Neuronal stem cell (in vitro differentiated cells): ENCODE data around the gene OLFM1.

Experiments
- DNase-seq: peaks from one replicate; pipeline ENCODE4 v3.0.0-alpha.2; 2013; ENCODE audit warnings: low spot score
- H2AFZ ChIP-seq: one replicate; pipeline ENCODE4 v1.6.1; 2013; ENCODE audit warnings: mild to moderate bottlenecking, low read length, inconsistent platforms
- H2AK5ac ChIP-seq: 2 replicates; pipeline ENCODE4 v1.6.1; 2013; ENCODE audit warnings: low read depth, mild to moderate bottlenecking, inconsistent platforms, low read length, moderate library complexity, mixed read lengths
- H2BK120ac ChIP-seq: 2 replicates; pipeline ENCODE4 v1.6.1; 2013; ENCODE audit warnings: low read depth, mild to moderate bottlenecking, inconsistent platforms, low read length, moderate library complexity, mixed read lengths
- H2BK12ac ChIP-seq: one replicate; pipeline ENCODE4 v1.6.1; 2013; ENCODE audit warnings: low read length, inconsistent platforms
- H2BK15ac ChIP-seq: 2 replicates; pipeline ENCODE4 v1.6.1; 2013; ENCODE audit warnings: mild to moderate bottlenecking, low read length, inconsistent platforms, mixed read lengths
- H2BK5ac ChIP-seq: one replicate; pipeline ENCODE4 v1.6.1; 2013; ENCODE audit warnings: inconsistent platforms, mild to moderate bottlenecking, low read length, moderate library complexity
- H3K14ac ChIP-seq: one replicate; pipeline ENCODE4 v1.6.1; 2013; ENCODE audit warnings: low read length, inconsistent platforms
- H3K18ac ChIP-seq: 2 replicates; pipeline ENCODE4 v1.6.1; 2013; ENCODE audit warnings: low read length, inconsistent platforms
- H3K23ac ChIP-seq: 2 replicates; pipeline ENCODE4 v1.6.1; 2013; ENCODE audit warnings: low read depth, mild to moderate bottlenecking, mixed read lengths, low read length, inconsistent platforms; ENCODE audit not compliant: poor library complexity
- H3K27ac ChIP-seq: replicated peaks from 3 replicates; pipeline ENCODE4 v1.5.1; 2013; ENCODE audit warnings: low read length, inconsistent platforms
- H3K27me3 ChIP-seq, 3 experiments: 2 replicates each; pipeline ENCODE4 v1.6.1; 2013; ENCODE audit warnings: low read length in 3 of 3, mild to moderate bottlenecking in 2 of 3, inconsistent platforms in 1 of 3, low read depth in 1 of 3, mixed read lengths in 1 of 3, moderate library complexity in 1 of 3; ENCODE audit not compliant: control insufficient read depth in 3 of 3, insufficient read depth in 3 of 3
- H3K36me3 ChIP-seq, 2 donors: replicated peaks in 1 of 2; 2 replicates each; pipeline ENCODE4 v1.6.1; 2013; ENCODE audit warnings: low read length in 2 of 2; ENCODE audit not compliant: control insufficient read depth in 2 of 2, insufficient read depth in 2 of 2
- H3K4ac ChIP-seq: 2 replicates; pipeline ENCODE4 v1.6.1; 2013; ENCODE audit warnings: inconsistent platforms, mild to moderate bottlenecking, low read length, moderate library complexity
- H3K4me1 ChIP-seq, 2 donors: 1 replicate in 1 of 2; 2 replicates in 1 of 2; pipeline ENCODE4 v1.6.1; 2013; ENCODE audit warnings: low read length in 2 of 2, low read depth in 1 of 2; ENCODE audit not compliant: control insufficient read depth in 2 of 2, insufficient read depth in 1 of 2
- H3K4me2 ChIP-seq: one replicate; pipeline ENCODE4 v1.6.1; 2013; ENCODE audit warnings: mild to moderate bottlenecking, low read length, inconsistent platforms; ENCODE audit not compliant: insufficient read depth, poor library complexity, severe bottlenecking
- H3K4me3 ChIP-seq, 2 donors: 2 replicates each; pipeline ENCODE4 v1.5.1; 2013; ENCODE audit warnings: low read length in 2 of 2, mild to moderate bottlenecking in 2 of 2, inconsistent platforms in 1 of 2, moderate library complexity in 1 of 2
- H3K79me1 ChIP-seq: one replicate; pipeline ENCODE4 v1.6.1; 2013; ENCODE audit warnings: low read depth, mild to moderate bottlenecking, inconsistent platforms, low read length, moderate library complexity
- H3K9ac ChIP-seq: one replicate; pipeline ENCODE4 v1.6.1; 2013; ENCODE audit warnings: mild to moderate bottlenecking, low read depth, low read length, inconsistent platforms; ENCODE audit not compliant: poor library complexity
- H3K9me3 ChIP-seq, 2 donors: replicated peaks in 1 of 2; 2 replicates each; pipeline versions ENCODE3 to v1.6.1; 2013; ENCODE audit warnings: low read length in 2 of 2, mild to moderate bottlenecking in 2 of 2, inconsistent platforms in 1 of 2, low read depth in 1 of 2, mixed read lengths in 1 of 2, moderate library complexity in 1 of 2; ENCODE audit not compliant: control insufficient read depth in 2 of 2, insufficient read depth in 1 of 2
- H4K8ac ChIP-seq: one replicate; pipeline ENCODE4 v1.6.1; 2013; ENCODE audit warnings: low read depth, mild to moderate bottlenecking, inconsistent platforms, low read length, moderate library complexity
- H4K91ac ChIP-seq: one replicate; pipeline ENCODE4 v1.6.1; 2013; ENCODE audit warnings: low read length, low read depth, mild to moderate bottlenecking, inconsistent platforms; ENCODE audit not compliant: poor library complexity
- WGBS, 2 donors: extraction: QIAGEN DNeasy Blood & Tissue Kit; methylation state at CpG; one replicate each; pipeline ENCODE4 v1.1.7; 2013; ENCODE audit warnings: missing lambda C conversion rate in 2 of 2, mixed read lengths in 1 of 2; ENCODE audit not compliant: insufficient read length in 2 of 2, insufficient replicate concordance in 1 of 2; ENCODE audit errors: extremely low coverage in 2 of 2; 5-methylcytosine and 5-hydroxymethylcytosine counted together

Gene OLFM1

GRCh38 chr9:135048758-135049444, 38.6 kb upstream of the OLFM1 start:
- Histone ChIP-seq H2BK120ac (no peak overlapping the region), H4K91ac (no peak overlapping the region), H2BK5ac (no peak overlapping the region), H3K9ac (no peak overlapping the region), H3K4me3 (no peak overlapping the region), H2AK5ac (no peak overlapping the region), H3K27me3 (peaks cover 0 to 9% (median 0%) of the 10 kb centered on the region in 3 experiments), H3K27ac (no peak overlapping the region), H3K4me1 (no peaks in the 10 kb centered on the region), H3K4me2 (no peak overlapping the region), H3K36me3 (no peaks in the 10 kb centered on the region), H3K79me1 (no peaks in the 10 kb centered on the region), H3K4ac (no peak overlapping the region), H2AFZ (no peak overlapping the region), H3K9me3 (no peaks in the 10 kb centered on the region), H3K14ac (peak overlapping the region; percentile 90), H3K23ac (no peak overlapping the region), H4K8ac (no peak overlapping the region), H2BK12ac (no peak overlapping the region), H3K18ac (peak overlapping the region; percentile 86), H2BK15ac (no peak overlapping the region)
- no CpG with 5 or more reads among the region's 17 CpGs for WGBS, 2 donors
- DNase-seq, result no peak

- Histone ChIP-seq H3K27ac (no peak overlapping the region), H2BK12ac (no peak overlapping the region), H3K4ac (no peak overlapping the region), H3K9me3 (no peaks in the 10 kb centered on the region), H3K23ac (no peak overlapping the region), H2BK120ac (no peak overlapping the region), H2AFZ (no peak overlapping the region), H3K4me1 (no peaks in the 10 kb centered on the region), H3K4me2 (no peak overlapping the region), H3K36me3 (no peaks in the 10 kb centered on the region), H3K14ac (no peak overlapping the region), H4K8ac (no peak overlapping the region), H3K18ac (no peak overlapping the region), H3K79me1 (no peaks in the 10 kb centered on the region), H4K91ac (no peak overlapping the region), H2BK15ac (no peak overlapping the region), H3K9ac (no peak overlapping the region), H3K27me3 (peaks cover 0 to 12% (median 0%) of the 10 kb centered on the region in 3 experiments), H2AK5ac (no peak overlapping the region), H2BK5ac (no peak overlapping the region), H3K4me3 (no peak overlapping the region)
- no CpG with 5 or more reads among the region's 7 CpGs for WGBS, 2 donors
- DNase-seq, result no peak
Measured at GRCh38 chr9:135049460-135049859, 38.0 kb upstream of the OLFM1 start.

GRCh38 chr9:135050072-135050990, 37.1 kb upstream of the OLFM1 start:
- Histone ChIP-seq H4K8ac (no peak overlapping the region), H2BK12ac (no peak overlapping the region), H3K4me1 (no peaks in the 10 kb centered on the region), H3K4me2 (no peak overlapping the region), H2BK5ac (no peak overlapping the region), H3K18ac (peak overlapping the region; percentile 6), H3K27me3 (peaks cover 0 to 13% (median 0%) of the 10 kb centered on the region in 3 experiments), H3K79me1 (no peaks in the 10 kb centered on the region), H3K14ac (no peak overlapping the region), H2AK5ac (peak overlapping the region; percentile 18), H4K91ac (no peak overlapping the region), H2AFZ (peak overlapping the region; percentile 72), H3K4me3 (no peak overlapping the region), H3K4ac (no peak overlapping the region), H3K36me3 (no peaks in the 10 kb centered on the region), H2BK120ac (no peak overlapping the region), H3K9me3 (no peaks in the 10 kb centered on the region), H3K9ac (no peak overlapping the region), H3K27ac (no peak overlapping the region), H2BK15ac (no peak overlapping the region), H3K23ac (peak overlapping the region; percentile 32)
- DNase-seq, result no peak
- WGBS, 2 donors, result no CpG with 5 or more reads among the region's 31 CpGs
